ENCODE results near the gene TIMM13.

DNA sequence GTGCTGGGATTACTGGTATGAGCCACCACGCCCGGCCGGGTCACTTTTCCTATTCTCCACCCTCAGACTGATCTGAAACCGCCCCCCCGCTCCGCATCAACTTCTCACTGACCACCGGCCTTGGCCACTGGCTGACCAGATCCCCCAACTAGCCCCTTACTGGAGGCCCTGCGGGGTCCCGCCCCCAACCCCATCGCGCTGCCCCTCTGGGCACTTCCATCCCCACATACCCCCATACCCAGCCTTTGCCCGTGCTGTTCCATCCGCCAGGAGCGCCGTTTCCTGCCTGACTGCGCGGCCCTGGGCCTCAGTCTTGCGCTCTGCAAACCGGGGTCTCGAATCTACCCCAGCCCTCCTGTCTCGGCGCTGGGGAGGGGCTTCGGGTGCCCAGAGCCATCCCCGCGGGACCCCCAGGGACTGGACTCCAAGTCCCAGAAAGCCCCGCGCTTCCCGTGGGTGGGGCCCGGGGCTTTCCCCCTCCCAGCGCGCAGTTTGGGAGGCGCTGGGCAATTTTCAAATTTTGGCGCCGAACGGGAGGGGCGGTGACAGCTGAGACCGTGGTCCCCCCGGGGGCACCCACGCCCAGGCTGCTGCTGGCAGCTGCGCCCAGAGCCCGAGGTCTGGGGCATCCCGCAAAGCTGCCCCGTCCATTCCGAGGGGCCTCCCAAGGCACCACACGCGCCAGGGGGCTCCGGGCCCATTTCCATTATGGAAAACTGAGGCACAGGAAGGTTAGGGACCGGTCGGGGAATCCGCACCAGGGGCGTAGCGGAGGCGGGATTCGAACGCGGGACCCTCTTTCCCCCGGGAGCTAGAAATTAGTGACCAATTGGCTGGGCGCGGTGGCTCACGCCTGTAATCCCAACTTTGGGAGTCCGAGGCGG lies 34.6 kb upstream of the TIMM13 start:
- peak; percentile 57; the same call in 1 of the 2 replicates for TF ChIP-seq MAX (IDR thresholded peaks at IDR 0.05)
- TF ChIP-seq, protein P1, sequence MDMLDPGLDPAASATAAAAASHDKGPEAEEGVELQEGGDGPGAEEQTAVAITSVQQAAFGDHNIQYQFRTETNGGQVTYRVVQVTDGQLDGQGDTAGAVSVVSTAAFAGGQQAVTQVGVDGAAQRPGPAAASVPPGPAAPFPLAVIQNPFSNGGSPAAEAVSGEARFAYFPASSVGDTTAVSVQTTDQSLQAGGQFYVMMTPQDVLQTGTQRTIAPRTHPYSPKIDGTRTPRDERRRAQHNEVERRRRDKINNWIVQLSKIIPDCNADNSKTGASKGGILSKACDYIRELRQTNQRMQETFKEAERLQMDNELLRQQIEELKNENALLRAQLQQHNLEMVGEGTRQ (IDR thresholded peaks at IDR 0.05) = no peak
- no peak for TF ChIP-seq RCOR1 (IDR thresholded peaks at IDR 0.05; ENCODE audit: low read depth, low read length)
